HG02798 (cell line): ENCODE measurements around the gene ZNF18.
"Not testable (repeated sequence)": the region's sequence is repeated elsewhere in the genome, so short reads cannot be mapped to it uniquely, and the experiment has no call there.

Experiments
- ATAC-seq: cut with Tn5 transposase; IDR thresholded peaks from one replicate; pipeline ENCODE4 v1.9.1; 2021; ENCODE audit warnings: mild to moderate bottlenecking; ENCODE audit not compliant: unreplicated experiment, poor library complexity

ZNF18 gene

DNA sequence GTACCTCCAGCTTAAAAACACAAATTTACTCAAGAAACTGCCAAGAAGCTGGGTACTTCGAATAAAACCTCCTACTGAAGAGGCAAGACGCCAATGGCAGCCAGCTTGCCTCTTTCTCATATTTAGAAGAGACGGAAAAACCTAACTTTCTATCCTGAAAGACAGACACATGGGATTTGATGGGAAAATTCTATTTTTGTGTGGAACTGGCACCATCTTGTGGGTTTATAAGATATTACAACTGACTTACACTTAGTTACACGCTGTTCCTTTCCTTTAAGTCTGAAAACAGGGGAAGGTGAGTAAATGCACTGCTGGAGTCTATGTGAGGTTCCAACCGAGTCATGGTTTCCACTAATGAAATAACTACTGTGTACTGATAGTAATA, 10.3 kb downstream of the ZNF18 start:
- ATAC-seq: no peak

DNA sequence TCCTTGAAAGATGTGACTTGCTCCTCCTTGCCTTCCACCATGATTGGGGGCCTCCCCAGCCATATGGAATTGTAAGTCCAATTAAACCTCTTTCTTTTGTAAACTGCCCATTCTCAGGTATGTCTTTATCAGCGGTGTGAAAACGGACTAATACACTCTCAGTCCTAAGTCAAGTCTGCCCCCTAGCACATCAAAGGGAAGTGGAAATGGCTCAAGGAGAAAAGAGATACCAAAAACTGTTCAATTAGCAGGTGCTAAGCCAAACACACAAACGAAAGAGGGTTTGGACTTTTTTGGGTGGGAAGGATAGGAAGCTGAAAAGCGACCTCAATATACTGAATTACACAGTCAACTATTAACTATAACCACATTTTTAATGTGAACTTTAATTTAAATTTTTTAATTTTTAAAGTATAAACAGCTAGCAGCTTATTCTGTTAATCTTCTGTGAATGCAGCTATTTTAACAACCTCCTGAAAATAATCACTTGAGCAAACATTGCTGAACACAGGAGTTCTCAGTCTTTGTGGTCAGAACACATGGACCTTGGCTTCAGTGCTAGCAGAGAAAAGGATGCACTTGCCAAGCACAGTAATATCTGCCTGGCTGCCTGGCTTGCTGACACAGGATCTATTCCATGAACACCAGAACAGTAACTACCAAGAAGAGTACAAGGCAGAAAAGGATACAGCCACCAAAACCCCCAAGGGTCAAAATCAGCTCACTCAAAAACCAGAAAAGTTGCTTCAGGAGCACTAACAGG, 10.9 kb downstream of the ZNF18 start:
- ATAC-seq: no peak

DNA sequence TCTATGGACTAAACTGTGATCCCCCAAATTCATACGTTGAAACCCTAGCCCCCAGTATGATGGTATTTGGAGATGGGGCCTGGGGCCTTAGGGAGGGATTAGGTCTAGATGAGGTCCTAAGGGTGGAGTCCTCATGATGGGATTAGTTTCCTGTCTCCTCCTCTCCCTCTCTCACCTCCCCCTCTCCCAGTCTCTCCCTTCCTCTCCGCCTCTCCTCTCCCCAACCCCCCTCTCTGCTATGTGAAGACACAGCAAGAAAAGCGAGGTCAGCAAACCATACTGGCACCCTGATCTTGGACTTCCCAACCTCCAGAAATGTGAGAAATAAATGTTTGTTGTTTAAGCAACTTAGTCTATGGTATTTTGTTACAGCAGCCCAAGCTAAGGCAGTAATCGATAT, 15.4 kb downstream of the ZNF18 start:
- no peak for ATAC-seq

GRCh38 chr17:11980813-11981212, 16.5 kb downstream of the ZNF18 start:
- ATAC-seq: no peak

DNA sequence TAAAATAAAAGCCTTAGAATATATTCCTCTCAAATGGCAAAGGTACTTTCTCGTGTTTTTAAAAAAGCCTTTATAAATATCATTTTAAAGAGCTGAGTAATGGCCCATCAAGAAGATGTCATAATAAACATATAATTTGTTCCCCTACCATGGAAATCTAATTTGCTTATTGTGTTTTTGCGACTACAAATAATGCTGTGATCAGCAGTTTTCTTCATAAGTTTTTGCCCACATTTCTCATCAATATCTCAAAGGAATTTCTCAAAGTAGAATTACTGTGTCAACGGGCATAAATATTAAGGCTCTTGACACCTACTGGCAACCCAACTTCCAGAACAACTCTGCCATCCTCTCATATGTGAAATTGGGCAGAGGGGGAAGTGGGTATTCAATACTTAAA, 17.5 kb downstream of the ZNF18 start:
- no peak for ATAC-seq

DNA sequence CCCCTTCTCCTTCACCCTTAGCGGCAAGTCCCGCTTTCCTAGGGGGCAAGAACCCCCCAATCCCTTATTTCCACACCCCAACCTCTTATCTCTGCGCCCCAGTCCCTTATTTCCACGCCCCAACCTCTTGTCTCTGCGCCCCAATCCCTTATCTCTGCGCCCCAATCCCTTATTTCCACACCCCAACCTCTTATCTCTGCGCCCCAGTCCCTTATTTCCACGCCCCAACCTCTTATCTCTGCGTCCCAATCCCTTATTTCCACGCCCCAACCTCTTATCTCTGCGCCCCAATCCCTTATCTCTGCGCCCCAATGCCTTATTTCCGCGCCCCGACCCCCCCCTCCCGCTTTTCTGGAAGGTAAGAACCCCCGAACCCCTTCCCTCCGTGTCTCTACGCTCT, 24.5 kb downstream of the ZNF18 start:
- ATAC-seq: not testable (repeated sequence)

GRCh38 chr17:11969565-11969964, 27.7 kb downstream of the ZNF18 start:
- ATAC-seq: no peak

DNA sequence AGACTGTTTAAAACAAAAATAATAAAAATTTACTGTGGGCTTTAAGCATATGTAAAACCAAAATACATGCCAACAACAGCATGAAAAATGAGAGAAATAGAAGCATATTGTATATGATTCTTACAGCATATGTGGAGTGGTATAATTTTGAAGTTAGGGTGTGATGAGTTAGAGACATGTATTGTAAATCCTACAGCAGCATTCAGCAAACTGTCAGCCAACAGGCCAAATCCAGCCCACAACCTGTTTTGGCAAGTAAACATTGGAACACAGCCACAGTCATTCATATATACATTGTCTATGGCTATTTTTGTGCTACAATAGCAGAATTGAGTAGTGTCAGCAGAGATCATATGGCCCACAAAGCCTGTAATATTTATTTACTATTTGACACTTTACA, 42.3 kb downstream of the ZNF18 start:
- no peak for ATAC-seq

DNA sequence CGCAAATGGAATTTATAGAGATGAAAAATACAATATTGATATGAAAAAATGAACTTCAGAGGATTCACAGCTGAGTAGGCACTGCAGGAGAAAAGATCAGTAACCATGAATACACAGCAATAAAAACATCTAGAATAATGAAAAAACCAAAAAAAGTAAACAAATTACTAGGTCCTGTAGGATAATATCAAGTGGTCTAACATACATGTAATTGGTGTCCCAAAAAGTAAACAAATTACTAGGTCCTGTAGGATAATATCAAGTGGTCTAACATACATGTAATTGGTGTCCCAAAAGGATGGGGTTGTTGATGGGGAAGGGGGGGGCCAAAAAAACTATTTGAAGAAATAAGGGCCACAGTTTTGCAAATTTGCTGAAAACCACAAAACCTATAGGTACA, 43.4 kb downstream of the ZNF18 start:
- ATAC-seq: no peak

- ATAC-seq: no peak
These were observed 44.7 kb downstream of the ZNF18 start for GRCh38 chr17:11952610-11953009.

GRCh38 chr17:11950771-11951519, 46.3 kb downstream of the ZNF18 start:
- no peak for ATAC-seq

DNA sequence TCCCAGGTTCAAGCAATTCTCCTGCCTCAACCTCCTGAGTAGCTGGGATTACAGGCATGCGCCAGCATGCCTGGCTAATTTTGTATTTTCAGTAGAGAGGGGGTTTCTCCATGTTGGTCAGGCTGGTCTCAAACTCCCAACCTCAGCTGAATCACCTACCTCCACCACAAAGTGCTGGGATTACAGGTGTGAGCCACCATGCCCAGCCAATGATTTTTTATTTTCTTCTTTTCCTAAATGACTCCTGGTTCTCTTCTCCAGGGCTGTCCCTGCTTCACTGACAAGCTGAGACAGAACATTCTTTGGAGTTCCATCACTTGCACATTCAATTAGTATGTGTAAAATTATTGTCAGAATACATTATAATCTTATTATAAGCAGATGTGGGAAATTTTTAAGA, 47.7 kb downstream of the ZNF18 start:
- not testable (repeated sequence) for ATAC-seq

- ATAC-seq: no peak
These were observed 48.5 kb downstream of the ZNF18 start for GRCh38 chr17:11948789-11949188.

GRCh38 chr17:11944587-11944986, 52.7 kb downstream of the ZNF18 start:
- ATAC-seq: no peak

DNA sequence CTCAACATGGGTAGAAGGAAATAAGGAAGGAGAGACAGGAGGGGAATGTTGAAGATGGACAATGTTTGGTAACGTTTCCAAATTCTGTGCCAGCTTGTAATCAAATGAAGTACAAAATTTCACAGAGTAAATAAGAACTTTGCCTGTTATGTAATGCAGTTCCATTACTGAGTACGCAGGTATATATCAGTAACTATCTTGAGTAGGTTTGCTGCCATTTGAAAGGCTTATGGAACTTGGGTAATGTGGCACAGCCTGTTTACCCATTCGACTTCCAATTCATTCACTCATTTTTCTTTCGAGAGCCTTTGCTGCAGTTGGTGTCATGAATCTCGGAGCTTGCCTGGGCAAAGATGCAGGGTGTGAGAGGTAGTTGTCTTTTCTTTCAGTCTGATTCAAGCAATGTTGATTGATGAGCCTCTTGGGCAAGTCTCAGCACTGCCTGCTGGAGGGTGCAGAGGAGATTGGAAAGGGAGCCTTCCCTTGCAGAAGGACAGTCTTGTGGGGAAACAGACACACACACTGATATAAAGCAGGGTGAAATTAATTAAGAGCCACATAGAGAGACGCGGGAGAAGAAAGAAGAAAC, 53.4 kb downstream of the ZNF18 start:
- no peak for ATAC-seq

GRCh38 chr17:11943086-11943485, 54.2 kb downstream of the ZNF18 start:
- ATAC-seq: not testable (repeated sequence)

- no peak for ATAC-seq
These were observed 56.4 kb downstream of the ZNF18 start for GRCh38 chr17:11940904-11941303.

GRCh38 chr17:11935734-11936406, 61.4 kb downstream of the ZNF18 start:
- no peak for ATAC-seq

GRCh38 chr17:11932337-11932898, 64.9 kb downstream of the ZNF18 start:
- ATAC-seq: no peak

DNA sequence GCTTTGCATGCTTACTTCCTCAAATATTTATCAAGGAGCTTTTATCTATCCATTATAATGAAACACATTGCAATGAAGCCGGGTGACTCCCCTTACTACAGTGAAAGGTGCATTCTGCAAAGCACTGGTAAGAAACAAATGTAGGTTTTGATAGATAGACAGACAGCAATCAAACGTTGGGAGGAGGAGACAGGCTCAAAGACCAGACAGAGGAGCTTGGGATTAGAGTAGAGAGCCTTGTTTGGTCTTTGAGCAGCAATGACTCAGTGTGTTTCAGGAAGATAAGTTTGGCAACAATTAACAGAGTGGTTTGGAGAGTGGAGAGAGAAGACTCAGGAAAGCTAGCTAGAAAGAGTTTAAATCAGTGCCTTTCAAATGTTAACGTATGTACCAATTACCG, 68.8 kb downstream of the ZNF18 start:
- no peak for ATAC-seq
